ENCODE measurements around the gene SAMD4A. TPM values are rescaled to one million over a fixed set of nuclear protein-coding genes. Genes with fewer than 3 reads are reported as not detected.

Gene SAMD4A
- total RNA-seq, 2 donors from 2014 or later, result 1.9 to 8.0 TPM

GRCh38 chr14:54759982-54760585 lies 193.2 kb downstream of the SAMD4A start:
- H3K27me3 ChIP-seq (ENCODE audit: control insufficient read depth, insufficient read depth, low read length, poor library complexity, severe bottlenecking), result no peaks in the 10 kb centered on the region
- H3K4me1 Mint-ChIP-seq, result no peaks in the 10 kb centered on the region
- H3K36me3 Mint-ChIP-seq (ENCODE audit: low read depth), result peaks cover 7% of the 10 kb centered on the region
- WGBS, 2 experiments (ENCODE audit: insufficient coverage in 1 of 2, insufficient read length in 1 of 2), result 93% methylated on average over 22 to 33 of the region's 33 CpGs
- no peak overlapping the region for H3K27ac Mint-ChIP-seq
- H3K4me1 ChIP-seq (ENCODE audit: control insufficient read depth, insufficient read depth, low read length), result no peaks in the 10 kb centered on the region
- TF ChIP-seq CTCF (conservative IDR thresholded peaks at IDR 0.05), result no peak
- H3K27me3 Mint-ChIP-seq (ENCODE audit: insufficient read depth), result no peaks in the 10 kb centered on the region
- H3K36me3 ChIP-seq (ENCODE audit: control insufficient read depth, insufficient read depth, low read length), result no peaks in the 10 kb centered on the region
- H3K9me3 Mint-ChIP-seq, result no peaks in the 10 kb centered on the region
- no peak overlapping the region for H3K4me3 ChIP-seq (ENCODE audit: low read length)
- no peak overlapping the region for H3K27ac ChIP-seq (ENCODE audit: low read depth, low read length)
- DNase-seq, result no peak
- no peaks in the 10 kb centered on the region for H3K9me3 ChIP-seq (ENCODE audit: control insufficient read depth, low read length)
- no peak overlapping the region for H3K4me3 Mint-ChIP-seq
- no peak overlapping the region for H3K9ac ChIP-seq (ENCODE audit: extremely low read depth, low read length, poor library complexity, severe bottlenecking)

GRCh38 chr14:54760866-54761575 lies 194.1 kb downstream of the SAMD4A start:
- no peak for TF ChIP-seq CTCF (conservative IDR thresholded peaks at IDR 0.05)
- H3K9ac ChIP-seq (ENCODE audit: extremely low read depth, low read length, poor library complexity, severe bottlenecking), result no peak overlapping the region
- no peaks in the 10 kb centered on the region for H3K27me3 ChIP-seq (ENCODE audit: control insufficient read depth, insufficient read depth, low read length, poor library complexity, severe bottlenecking)
- WGBS, 2 experiments (ENCODE audit: insufficient coverage in 1 of 2, insufficient read length in 1 of 2), result 91 to 92% methylated on average over 9 to 11 of the region's 11 CpGs
- no peaks in the 10 kb centered on the region for H3K36me3 ChIP-seq (ENCODE audit: control insufficient read depth, insufficient read depth, low read length)
- Mint-ChIP-seq H3K9me3 (no peaks in the 10 kb centered on the region), H3K36me3 (ENCODE audit: low read depth) (peaks cover 7% of the 10 kb centered on the region), H3K4me3 (no peak overlapping the region), H3K4me1 (no peaks in the 10 kb centered on the region), H3K27ac (no peak overlapping the region), H3K27me3 (ENCODE audit: insufficient read depth) (no peaks in the 10 kb centered on the region)
- H3K9me3 ChIP-seq (ENCODE audit: control insufficient read depth, low read length), result no peaks in the 10 kb centered on the region
- DNase-seq, result no peak
- no peaks in the 10 kb centered on the region for H3K4me1 ChIP-seq (ENCODE audit: control insufficient read depth, insufficient read depth, low read length)
- no peak overlapping the region for H3K4me3 ChIP-seq (ENCODE audit: low read length)
- H3K27ac ChIP-seq (ENCODE audit: low read depth, low read length), result no peak overlapping the region

- no peaks in the 10 kb centered on the region for H3K9me3 ChIP-seq (ENCODE audit: control insufficient read depth, low read length)
- Mint-ChIP-seq H3K4me3 (no peak overlapping the region), H3K9me3 (no peaks in the 10 kb centered on the region), H3K4me1 (no peaks in the 10 kb centered on the region), H3K27ac (no peak overlapping the region), H3K36me3 (ENCODE audit: low read depth) (peaks cover 7% of the 10 kb centered on the region), H3K27me3 (ENCODE audit: insufficient read depth) (no peaks in the 10 kb centered on the region)
- no peak for DNase-seq
- H3K27me3 ChIP-seq (ENCODE audit: control insufficient read depth, insufficient read depth, low read length, poor library complexity, severe bottlenecking), result no peaks in the 10 kb centered on the region
- no peak overlapping the region for H3K4me3 ChIP-seq (ENCODE audit: low read length)
- H3K9ac ChIP-seq (ENCODE audit: extremely low read depth, low read length, poor library complexity, severe bottlenecking), result no peak overlapping the region
- H3K4me1 ChIP-seq (ENCODE audit: control insufficient read depth, insufficient read depth, low read length), result no peaks in the 10 kb centered on the region
- no peaks in the 10 kb centered on the region for H3K36me3 ChIP-seq (ENCODE audit: control insufficient read depth, insufficient read depth, low read length)
- H3K27ac ChIP-seq (ENCODE audit: low read depth, low read length), result no peak overlapping the region
- 95 to 100% methylated on average over 2 to 6 of the region's 6 CpGs for WGBS, 2 experiments (ENCODE audit: insufficient coverage in 1 of 2, insufficient read length in 1 of 2)
- no peak for TF ChIP-seq CTCF (conservative IDR thresholded peaks at IDR 0.05)
Measured at GRCh38 chr14:54761835-54762234, 194.9 kb downstream of the SAMD4A start.
